AML-193 (cell line): Measurements from ENCODE around the gene GPER1.
"Not testable (repeated sequence)": the region's sequence is repeated elsewhere in the genome, so short reads cannot be mapped to it uniquely, and the experiment has no call there.

Experiments used
- DNase-seq, 2 experiments: peaks; one replicate each; lab custom pipeline; 2025; lab: John Stamatoyannopoulos, UW

GPER1 gene

DNA sequence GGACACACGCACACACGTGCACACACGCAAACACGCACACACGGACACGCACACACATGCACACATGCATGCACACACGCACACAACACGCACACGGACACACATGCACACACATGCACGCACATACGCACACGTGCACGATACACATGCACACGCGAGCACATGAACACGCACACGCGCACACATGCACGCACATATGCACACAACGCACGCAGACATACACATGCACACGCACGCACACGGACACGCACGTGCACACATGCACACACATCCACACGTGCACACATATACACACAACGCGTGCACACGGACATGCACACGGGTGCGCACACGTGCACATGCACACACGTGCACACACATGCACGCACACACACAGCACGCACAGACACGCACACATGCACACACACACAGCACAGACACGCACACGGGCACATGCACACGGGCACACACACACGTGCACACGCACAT is 17.3 kb upstream of the GPER1 start:
- no peak for DNase-seq

DNA sequence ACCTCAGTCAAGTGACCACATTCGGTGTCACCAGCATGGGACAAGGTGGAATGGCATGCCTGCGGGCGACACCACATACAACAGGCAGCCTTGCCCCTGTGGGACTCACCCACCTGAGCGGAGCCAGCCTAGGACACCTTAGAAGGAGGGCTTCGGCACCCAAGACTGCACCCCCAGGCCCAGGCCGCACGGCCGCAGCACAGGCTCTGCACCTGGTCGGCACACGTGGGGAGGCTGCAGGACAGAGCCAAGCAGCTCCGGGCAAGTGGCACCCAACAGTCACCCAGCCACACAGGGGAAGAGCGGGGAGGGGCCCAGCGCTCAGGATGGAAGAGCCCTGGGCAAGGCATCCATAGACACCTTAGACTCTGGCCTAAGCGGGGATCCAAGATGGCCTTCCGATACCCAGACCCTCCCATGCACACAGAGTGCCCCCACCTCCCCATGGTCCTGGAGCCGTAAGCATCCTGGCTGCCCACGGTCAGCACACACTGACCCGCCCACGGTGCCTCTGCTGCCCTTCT is 16.1 kb upstream of the GPER1 start:
- no peak for DNase-seq

DNA sequence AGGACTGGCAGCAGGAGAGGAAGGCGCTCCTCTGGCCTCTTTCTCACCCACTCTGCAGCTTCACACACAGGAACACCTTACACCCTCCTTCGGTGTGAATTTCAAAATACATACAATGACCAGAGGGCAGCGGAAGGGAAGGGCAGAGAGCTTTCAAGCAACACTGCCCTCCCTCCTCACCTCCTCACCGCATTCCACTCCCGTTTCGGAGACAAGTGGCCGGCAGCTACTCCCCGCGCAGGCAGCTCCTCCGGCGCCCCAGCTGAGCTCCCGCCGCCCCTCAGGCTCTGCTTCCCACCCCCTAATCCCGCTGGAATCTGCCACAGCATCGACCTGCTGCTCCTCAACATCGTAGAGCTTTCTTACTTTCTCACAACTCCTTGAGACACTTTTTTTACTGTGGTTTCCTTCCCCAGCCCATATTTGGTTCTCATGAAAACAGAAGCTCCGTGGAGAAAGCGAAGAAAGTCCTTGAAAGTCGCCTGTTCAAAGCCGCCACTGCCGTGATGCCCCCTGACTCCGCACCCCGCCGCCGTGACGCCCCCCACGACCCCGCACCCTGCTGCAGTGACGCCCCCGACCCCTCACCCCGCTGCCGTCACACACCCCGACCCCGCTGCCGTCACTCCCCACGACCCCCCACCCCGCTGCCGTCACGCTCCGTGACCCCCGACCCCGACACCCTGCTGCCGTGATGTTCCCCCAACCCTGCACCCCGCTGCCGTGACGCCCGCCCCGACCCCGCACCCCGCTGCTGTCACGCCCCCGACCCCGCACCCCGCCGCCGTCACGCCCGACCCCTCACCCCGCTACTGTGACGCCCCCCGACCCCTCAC is 14.6 kb upstream of the GPER1 start:
- DNase-seq: no peak

DNA sequence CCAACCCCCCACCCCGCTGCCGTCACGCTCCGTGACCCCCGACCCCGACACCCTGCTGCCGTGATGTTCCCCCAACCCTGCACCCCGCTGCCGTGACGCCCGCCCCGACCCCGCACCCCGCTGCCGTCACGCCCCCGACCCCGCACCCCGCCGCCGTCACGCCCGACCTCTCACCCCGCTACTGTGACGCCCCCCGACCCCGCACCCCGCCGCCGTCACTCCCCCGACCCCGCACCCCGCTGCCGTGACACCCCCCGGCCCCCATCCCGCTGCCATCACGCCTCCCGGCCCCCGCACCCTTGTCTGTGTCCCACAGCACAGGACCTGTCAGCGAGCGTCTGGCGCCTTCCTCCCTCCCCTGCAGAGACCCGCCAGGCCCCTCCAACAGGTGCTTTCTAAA is 13.9 kb upstream of the GPER1 start:
- DNase-seq: not testable (repeated sequence)

DNA sequence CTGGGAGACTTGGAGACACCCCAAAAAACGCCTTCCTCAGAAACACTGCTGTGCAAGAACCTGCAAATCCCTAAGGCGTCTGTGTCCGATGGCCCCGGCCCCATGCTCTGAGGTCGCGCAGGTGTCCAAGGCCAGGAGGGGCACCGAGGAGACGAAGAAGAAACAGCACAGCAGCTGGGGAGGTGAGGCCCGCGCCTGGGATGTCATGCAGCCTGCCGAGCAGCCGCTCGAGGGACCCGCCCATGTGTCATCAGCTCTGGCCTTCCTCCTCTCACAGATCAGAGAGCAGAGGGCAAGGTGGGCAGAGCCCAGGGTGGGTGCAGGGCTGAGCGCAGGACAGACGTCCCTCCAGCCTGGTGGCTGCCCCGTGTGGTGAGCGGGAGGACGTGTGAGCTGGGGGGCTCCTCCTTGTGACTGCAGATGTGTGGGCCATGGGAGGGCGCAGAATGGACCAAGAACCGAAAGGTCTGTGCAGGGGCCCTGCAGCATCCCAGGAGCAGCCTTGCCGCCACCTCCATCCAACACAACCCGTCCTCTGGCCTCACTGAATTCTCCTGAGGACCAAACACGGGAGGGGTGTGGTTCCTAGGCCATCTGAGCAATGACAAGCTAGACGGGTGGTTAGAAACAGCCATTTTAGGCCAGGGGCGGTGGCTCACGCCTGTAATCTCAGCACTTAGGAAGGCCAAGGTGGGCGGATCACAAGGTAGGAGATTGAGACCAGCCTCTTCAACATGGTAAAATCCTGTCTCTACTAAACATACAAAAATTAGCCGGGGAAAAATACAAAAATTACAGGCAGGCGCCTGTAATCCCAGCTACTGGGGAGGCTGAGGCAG is 13.1 kb upstream of the GPER1 start:
- no peak for DNase-seq

DNA sequence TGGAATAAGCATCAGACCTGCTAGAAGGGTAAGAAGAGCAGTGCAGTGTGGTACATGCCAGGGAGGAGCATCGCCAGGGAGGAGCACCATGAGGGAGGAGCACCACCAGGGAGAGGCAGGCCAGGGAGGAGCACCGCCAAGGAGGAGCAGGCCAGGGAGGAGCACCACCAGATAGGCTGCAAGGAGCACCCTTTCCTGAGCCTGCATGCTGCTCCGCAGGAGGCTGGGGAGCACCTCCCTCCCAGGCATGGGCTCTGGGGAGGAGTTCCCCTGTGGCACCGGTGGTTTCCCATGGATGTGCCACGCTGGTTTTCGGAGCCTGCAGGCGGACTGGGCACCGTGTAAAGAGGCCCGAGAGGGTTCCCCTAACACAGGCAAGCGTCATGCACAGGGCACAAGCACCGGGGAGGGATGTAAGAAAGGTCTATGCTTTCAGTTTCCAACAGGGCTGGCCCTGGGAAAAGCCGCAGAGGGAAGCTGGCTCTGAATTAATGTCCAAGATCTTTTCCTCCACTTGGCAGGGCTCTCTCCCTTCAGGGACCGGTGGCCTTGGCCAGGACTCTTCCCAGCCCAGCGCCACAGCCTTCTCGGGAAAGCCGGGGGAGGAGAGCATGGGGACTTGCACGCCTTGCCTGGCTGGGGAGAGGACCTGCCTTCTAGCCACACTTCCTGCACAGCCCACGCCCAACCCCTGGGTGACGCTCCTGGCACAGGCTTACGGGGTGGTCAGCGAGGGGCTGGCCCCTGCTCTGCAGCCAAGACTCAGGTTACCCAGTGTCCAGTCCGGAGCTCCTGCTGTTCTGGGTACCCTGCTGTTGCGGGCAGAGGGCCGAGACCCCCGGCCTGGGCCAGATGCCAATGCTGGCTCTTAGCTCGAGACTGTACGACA is 11.5 kb upstream of the GPER1 start:
- DNase-seq: no peak

DNA sequence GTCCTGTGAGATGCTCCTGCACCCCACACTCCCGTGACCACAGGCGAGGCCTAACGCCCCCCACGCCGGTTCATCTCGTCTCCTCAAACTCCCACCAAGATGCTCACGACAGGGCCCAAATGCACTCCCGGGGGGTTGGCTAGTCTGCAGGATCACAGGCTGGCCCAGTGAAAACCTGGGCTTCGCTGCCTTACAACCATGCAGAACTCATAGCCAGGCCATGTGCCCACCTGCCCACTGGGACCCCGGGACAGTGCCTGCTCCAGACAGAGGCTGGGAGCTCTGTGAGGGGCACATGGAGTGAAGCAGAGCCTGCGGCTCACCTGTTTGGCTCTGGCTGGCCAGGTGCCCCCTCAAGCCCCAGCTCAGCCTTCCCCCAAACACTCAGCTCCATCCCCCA is 9.4 kb upstream of the GPER1 start:
- no peak for DNase-seq

DNA sequence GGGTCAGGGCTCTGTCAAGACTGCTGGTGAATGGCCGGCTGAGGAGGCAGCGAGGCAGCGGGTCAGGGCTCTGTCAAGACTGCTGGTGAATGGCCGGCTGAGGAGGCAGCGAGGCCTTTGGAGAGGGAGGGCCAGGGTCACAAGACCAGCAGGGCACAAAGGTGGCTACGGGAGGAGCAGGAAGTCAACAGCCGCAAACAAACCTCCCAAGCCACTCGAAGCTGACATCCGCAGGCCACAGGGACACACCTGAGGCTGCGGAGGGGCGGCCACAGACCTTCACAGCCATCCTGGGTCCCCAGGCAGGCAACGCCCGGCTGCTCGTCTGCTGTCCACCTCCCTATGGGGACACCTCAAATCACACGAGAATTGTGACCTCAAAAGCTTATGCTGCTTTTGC is 8.9 kb upstream of the GPER1 start:
- no peak for DNase-seq

DNA sequence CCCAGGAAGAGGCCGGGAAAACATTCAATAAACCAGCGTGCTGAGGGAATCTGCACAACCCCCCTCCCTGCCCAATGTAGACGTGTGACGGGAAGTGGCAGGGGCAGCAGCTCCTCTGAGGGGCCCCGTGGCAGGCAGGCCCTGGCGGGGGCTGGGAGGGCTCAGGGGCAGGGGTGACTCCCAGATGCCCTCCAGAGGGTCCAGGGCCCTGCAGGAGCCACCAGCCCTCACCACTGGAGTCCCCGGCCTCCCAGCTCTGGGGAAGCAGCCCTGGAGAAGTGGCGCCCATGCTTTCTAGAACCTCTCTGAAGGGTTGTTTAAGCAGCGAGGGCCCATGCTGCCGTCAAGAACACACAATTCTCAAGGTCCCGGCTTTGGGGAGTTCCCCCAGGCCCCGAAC is 8.4 kb upstream of the GPER1 start:
- no peak for DNase-seq

DNA sequence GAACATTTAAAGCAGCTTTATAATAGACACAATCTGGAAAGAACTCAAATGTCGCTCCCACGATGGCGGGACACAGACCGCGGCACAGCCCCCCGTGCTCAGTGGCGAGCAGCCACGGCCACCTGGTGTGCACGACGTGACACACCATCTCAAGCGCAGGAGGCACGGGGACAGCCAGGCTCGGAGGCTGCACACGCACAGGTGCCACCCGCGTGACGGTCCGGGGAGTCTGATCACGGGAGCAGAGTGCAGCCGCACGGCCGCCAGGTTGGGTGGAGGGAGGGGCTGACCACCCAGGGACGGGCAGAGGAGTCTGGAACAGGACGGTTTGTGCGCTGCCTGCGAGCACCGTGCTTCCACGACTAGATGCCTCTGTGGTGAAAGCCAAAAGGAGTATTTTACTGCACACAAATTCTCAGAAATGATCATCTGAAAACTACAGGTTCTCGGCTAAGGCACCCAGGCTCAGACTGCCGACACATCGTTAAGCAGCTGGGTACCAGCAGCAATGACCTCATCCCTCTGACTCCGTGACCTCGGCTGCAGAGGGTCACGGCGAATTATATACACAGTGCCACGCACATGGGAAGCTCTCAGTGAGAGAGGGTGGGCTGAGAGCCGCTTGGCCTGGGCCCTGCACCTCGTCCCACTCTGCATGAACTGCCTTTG is 7.5 kb upstream of the GPER1 start:
- no peak for DNase-seq

DNA sequence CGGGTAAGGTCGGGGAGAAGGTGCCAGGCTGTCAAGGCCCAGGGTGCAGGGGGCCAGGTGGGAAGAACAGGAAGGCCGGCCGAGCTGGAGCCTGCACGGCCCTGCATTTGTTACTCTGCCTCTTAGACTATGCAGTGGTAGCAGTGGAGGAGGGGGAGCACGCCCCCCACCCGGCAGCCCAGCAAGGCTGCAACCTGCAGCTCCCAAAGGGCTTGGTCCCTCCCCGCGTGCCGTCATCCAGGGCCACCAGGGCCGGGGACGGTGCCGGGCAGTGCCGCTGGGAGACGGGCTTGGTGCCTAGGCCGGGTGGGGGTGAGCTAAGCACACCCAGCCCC is 7.0 kb upstream of the GPER1 start:
- DNase-seq: no peak

DNA sequence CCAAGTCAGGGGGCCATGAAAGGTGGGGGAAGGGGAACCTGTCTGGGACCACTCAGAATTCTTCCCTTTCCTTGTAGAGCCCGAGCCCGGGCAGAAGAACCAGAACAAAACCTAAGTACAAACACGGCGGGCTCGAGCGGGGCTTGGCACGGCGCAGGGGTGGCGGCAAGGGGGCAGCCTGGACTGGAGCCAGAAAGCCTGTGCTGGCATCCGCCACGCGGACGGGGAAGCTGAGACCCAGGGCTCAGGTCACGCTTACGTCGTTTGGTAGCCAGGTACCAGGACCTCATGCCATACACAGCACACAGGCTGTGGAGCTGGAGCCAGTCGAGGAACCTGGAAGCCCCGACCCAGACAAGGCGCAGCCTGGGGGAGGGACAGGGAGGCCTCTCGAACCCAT is 6.6 kb upstream of the GPER1 start:
- no peak for DNase-seq

DNA sequence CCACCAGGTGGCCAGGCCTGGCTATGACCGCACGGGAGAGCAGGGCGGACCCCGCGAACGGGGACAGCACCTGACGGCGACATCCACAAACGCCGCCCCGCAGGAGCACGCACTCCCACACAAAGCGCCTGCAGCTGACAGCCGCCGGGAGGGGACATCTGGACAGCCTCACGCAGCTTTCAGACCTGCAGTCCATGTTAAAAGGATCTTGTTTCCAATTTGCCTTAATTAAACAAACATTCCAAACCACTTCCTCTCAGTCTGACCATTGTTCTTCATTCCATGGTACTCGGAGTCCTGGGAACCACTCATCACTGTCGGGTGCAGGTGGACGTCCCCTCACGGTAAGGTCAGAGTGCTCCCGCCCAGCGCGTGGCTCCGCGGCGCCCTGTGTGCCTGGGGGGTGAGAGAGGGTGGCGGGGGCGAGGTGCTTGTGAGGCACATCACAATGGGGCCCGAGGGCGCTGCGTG is 5.9 kb upstream of the GPER1 start:
- no peak for DNase-seq

DNA sequence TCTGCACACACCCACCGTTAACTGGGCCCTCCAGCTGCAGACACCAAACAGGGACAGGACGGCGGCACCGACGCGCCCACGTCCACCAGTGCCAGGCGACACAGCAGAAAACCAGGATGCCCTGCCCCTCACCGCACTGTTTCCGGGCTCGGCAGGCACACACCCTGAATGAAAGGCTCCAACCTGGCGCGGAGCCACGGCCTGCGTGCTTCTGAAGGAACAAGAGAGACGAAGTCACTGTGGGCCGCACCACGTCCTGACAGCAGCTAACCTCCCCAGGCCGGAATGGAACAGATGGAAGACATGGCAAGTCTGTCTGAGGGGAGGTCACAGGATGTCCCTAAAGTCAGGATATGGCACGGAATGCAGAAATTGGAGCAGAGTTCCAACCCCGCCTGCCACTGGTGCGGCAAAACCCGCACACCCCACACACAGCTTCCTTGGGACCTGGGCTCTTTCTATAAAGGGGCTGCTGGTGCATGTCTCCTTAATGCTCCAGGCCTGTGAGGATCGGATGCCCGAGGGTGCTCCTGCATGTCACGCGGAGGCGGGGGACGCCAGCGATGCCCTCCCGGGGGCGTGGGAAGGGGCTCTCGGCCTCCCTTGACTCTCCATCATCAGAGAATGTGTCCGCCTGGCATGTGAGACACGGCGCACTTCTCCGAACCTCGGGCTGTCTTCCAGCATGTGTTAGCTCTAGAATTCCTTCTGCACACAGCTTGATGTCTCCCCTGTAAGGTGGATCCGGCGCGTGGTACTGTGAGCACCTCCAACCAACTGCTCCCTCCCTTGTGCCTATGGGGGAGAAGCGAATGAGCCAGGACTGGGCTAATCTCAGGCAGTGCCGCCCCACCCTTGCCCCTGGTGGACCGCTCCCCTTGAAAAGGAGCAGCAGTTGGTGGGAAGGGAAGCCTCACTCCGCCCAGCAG is 3.9 kb upstream of the GPER1 start:
- DNase-seq: no peak

DNA sequence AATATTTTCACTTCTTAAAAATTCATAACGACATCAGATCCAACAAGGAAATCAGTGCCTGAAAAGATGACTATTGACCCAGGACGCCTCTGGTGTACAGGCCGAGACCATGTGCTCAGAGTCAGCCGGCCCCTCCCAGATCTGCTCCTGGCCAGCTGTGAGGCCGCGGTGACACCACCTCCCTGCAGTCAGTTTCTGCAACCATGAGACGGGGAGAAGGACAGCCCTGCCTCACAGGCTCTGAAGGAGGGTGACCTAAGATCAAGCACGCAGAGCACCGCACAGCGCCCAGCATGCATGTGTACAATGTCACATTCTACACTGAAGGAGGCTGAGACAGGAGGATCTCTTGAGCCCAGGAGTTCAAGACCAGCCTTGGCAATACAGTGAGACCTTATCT is 2.6 kb upstream of the GPER1 start:
- no peak for DNase-seq

DNA sequence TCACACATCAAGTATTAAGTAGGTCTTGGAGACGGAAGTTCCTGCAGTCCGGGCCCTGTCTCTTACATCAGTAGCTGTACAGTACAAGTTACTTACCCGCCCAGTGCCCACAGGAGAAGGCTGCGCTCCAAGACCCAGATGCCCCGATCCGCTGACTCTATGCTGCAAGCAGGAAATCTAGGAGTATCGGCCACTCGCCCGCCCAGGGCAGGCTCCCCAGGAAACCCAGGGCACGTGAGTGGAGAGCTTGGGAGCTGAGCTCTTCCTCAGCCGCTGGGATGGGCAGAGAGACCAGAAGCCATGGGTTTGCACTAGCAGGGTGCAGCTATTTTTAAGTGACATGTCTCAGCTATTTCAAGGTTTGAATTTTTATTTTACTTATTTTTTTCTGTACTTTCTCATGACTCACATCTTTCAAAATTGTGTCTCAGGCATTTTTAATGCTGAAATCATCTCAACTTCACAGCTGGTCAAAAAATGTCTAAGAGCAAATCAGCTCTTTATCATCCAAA is 1.9 kb upstream of the GPER1 start:
- DNase-seq: no peak

DNA sequence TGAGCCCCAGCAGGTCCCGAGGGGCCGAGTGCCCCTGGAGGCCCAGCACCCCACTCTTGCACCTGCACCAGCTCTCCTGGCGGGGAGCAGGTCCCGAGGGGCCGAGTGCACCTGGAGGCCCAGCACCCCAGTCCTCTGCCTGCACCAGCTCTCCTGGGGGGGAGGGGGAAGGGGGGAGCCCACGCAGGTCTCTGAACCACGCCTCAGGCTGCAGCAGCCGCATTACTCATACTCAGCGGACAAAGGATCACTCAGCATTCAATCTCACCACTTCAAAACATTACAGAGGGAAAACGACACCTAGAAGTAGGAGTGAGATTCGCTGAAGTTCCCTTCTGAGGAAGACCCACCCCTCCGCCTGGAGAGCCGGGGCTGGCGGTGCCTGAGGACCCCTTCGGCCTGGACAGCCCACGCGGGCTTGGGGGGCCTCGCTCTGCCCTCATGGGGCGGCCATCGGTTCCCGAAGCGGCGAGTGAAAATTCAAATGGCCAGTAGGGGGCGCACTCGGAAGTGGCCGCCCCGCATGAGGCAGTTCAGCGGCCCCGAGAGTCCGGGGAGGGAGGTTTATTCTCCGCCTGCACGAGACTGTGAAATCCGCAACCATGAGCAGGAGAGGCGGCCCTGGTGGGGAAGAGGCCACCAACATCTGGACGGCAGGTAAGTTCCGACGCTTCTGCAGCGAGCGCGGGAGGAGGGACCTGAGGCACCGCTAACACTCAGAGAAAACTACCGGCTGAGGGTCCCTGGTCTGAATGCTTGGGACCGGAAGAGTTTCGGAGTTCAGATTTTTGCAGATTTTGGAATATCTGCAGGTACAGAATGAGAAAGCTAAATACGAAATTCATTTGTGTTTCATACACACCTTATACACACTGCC is 1.1 kb upstream of the GPER1 start:
- DNase-seq: peak in 1 of 2 experiments; percentile 34

DNA sequence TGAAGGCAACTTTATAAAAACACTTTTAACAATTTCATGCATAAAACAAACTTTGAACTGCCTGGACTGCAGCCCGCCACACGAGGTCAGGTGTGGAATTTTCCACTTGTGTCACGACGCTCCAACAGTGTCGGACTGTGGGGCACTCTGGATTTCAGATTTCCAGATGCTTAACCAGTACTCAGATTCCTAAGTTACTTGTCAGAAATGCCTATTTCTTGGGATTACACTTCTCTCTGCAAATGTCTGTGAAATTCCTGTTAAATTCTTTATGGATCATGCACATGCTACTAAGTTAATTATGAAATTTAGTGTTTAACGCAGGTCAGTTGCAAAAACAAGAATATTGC is 473 bp upstream of the GPER1 start:
- no peak for DNase-seq

DNA sequence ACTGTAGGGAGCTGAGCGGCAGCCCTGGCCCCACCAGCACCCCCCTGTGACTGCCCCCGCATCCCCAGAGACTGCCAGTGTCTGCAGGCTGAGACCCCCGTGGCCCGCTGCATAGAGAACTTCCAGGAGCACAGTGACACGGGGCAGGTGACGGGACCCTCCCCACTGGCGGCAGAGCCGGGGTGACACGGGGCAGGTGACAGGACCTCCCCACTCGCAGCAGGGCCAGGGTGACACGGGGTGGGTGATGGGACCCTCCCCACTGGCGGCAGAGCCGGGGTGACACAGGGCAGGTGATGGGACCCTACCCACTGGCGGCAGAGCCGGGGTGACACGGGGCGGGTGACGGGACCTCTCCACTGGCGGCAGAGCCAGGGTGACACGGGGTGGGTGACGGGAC is 2.3 kb downstream of the GPER1 start:
- no peak for DNase-seq
